Mononuclear cell (primary cell): Measurements from ENCODE around the gene DPP6. TPM values are rescaled to one million over a fixed set of nuclear protein-coding genes. Genes with fewer than 3 reads are reported as not detected.

Experiments
- H3K27me3 ChIP-seq: 2 replicates; pipeline ENCODE4 v1.6.0; 2011; ENCODE audit warnings: low read length, control low read depth; ENCODE audit not compliant: insufficient read depth
- H3K4me1 ChIP-seq: 2 replicates; pipeline ENCODE4 v1.5.1; 2011; ENCODE audit warnings: mild to moderate bottlenecking, low read length, control low read depth; ENCODE audit not compliant: insufficient read depth
- H3K4me3 ChIP-seq: 2 replicates; pipeline ENCODE4 v1.5.1; 2011; ENCODE audit warnings: mild to moderate bottlenecking, low read length, moderate library complexity
- H3K9me3 ChIP-seq: 2 replicates; pipeline ENCODE4 v1.5.1; 2011; ENCODE audit warnings: low read depth, mild to moderate bottlenecking, control low read depth, low read length
- total RNA-seq: library from RNA; depleted of rRNA; stranded (reverse); fragments of >200 nt; gene quantifications from one replicate; pipeline ENCODE4 v1.2.3, GENCODE V29; 2012

DPP6 gene
- total RNA-seq, 1 donor = not detected

DNA sequence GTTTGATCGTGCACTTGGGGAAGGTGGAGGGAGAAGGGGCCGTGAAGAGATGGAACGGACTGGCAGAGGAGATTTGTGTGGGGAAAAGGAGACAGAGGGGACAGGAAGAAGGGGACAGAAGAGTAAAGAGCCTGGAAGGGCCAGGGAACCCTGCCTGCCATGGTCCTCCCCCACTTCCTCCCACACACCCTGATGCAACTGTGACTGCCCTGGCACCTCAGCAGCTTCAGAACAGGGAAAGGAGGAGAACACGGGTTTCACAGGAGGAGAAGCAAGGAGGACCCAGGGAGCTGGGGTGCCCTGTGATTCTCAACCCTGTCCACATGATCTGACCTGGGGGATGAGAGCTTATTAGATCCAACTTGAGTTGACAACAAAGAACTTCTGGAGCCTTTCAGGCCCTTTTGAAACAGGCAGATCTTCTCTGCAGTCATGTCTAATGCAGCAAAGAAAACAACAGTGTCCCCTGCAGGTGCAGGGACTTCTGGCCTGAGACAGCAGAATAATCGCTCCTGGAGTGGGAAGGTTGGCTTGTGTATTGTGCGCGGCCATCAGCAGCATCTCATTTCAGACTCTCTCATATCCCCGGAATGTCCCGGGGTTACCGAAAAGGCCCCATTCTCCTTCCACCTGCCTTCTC lies 529.2 kb downstream of the DPP6 start:
- Histone ChIP-seq H3K4me1 (no peaks in the 10 kb centered on the region), H3K4me3 (no peak overlapping the region), H3K27me3 (no peaks in the 10 kb centered on the region), H3K9me3 (no peaks in the 10 kb centered on the region)

DNA sequence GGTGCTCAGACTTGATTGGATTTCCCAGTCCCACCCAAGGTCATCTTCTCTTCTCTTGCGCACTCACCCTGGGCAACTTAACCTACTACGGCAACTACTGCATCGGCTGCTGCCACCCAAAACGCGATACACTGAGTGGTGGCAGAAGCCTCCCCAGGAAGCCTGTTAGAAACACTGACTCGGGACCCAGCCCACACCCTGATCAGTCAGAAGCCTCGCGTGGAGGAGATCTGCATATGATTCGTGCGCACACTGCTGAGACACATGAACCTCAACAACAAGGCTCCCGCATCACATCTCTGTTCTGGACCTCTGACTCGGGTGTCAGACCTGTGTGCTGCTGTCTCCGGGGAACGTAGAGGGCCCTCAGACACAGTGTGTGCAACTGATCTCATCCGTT lies 531.3 kb downstream of the DPP6 start:
- no peaks in the 10 kb centered on the region for H3K4me1 ChIP-seq
- H3K9me3 ChIP-seq = no peaks in the 10 kb centered on the region
- no peak overlapping the region for H3K4me3 ChIP-seq
- no peaks in the 10 kb centered on the region for H3K27me3 ChIP-seq

DNA sequence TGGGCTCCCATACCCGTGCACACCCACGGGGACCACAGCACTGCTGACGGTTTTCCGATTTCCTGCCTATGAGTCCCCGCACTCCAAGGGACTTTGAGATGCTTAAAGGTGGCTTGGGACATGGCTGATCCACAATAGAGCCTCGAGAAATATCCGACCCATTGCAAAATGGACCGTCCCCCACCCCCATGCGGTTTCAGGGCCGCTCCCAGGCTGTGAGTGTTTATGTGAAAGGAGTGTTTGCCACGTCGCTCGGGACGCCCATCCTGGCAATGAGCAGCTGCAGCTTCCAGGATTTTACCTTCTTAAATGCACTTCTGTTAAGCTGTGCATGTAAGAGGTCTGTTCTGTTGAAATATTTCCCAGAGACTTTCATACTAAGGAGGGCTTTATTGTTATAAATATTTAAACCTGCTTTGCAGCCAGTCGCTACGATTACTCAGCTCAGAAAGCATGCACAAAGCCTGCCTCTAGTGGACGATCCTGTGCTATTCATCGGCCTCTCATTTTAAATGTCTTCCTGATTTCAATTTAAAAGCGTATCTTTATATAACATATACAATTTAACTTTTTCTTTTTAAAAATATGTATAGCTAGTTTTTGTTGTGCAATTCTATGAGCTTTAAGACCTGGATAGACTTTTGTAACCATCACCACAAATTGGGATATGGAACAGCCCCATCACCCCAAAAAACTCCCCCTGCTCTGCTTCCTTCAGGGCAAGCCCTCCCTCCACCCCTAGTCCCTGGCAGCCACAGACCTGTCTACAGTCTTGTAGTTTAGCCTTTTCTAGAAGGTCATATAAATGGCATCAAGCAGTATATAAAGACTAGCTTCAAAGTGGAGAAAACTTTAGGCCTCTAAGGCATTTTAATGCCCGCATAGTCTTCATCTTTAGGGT lies 532.4 kb downstream of the DPP6 start:
- Histone ChIP-seq H3K4me3 (no peak overlapping the region), H3K4me1 (no peaks in the 10 kb centered on the region), H3K27me3 (no peaks in the 10 kb centered on the region), H3K9me3 (no peaks in the 10 kb centered on the region)

DNA sequence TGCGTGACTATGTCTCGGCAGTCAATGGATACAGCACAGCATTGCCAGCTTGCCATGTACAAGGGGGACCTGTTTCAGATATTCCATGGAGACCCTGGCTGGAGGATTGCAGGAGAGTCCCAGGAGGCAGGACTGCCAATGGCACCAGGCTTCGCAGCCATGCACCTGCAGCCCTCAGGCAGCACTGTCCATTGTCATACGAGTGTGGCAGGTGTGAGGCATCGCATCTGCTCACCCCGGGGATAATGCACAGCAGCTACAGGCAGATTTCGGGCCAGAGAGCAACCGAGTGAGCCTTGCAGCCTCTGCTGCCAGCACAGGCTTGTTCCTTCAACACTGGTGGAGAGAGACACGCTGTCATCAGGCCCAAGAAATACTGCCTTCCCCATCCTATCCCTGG lies 535.6 kb downstream of the DPP6 start:
- H3K9me3 ChIP-seq = no peaks in the 10 kb centered on the region
- no peaks in the 10 kb centered on the region for H3K4me1 ChIP-seq
- no peak overlapping the region for H3K4me3 ChIP-seq
- H3K27me3 ChIP-seq = no peaks in the 10 kb centered on the region

DNA sequence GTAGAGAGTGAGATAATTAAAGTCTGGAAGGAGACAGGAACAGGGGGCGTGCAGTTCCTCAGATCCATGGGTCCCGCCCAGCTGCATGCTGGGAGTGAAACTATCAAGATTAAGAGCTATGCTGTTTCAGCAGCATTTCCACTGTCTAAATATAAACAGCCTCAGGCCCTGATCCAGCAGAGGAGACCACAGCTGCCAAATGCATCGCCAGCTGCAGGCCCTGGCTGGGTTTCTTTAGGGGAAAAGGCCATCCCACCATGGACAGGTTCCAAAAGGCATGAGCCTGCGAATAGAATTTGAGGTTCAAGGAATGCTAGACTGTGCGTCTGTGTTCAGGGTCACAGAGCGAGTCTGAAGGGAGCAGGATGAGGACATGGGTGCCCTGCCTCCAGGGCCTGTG lies 539.3 kb downstream of the DPP6 start:
- no peaks in the 10 kb centered on the region for H3K27me3 ChIP-seq
- H3K9me3 ChIP-seq = no peaks in the 10 kb centered on the region
- no peak overlapping the region for H3K4me3 ChIP-seq
- H3K4me1 ChIP-seq = no peaks in the 10 kb centered on the region

DNA sequence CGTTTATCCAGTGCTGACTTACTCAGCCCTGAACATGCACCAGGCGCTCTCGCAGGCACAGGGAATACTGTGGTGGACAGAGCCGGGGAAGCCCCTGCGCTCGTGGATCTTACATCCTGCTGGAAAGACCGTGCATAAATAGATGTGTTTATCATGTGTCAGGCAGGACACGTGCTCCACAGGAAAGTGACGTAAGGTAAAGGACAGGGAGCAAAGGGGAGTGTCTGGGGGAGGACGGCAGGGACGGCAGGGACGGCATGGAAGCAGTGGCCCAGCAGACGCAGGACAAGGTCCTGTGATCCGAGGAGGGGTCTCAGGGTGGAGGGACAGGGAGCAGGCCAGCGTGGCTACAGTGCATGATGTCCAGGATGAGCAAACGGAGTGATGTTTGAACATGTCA lies 540.2 kb downstream of the DPP6 start:
- no peaks in the 10 kb centered on the region for H3K9me3 ChIP-seq
- no peaks in the 10 kb centered on the region for H3K4me1 ChIP-seq
- H3K4me3 ChIP-seq = no peak overlapping the region
- H3K27me3 ChIP-seq = no peaks in the 10 kb centered on the region

DNA sequence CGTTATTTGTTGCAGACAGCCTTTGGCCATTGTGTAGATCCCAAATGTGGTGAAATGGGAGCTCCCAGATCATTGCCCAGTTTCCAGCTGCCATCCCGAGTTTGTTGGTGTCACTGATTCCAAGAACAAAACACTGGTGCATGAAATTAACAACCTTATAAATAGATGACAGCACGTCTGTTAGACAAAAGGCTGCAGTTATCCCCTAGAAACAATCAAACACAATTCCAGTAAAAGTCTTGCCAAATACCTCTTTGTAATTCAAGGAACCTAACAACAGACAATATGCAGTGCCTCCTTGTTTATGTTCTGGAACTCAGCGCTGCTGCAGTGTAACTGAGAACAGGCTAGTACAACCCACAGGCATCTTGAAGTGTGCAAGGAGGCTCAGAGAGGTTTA lies 546.2 kb downstream of the DPP6 start:
- Histone ChIP-seq H3K4me3 (no peak overlapping the region), H3K9me3 (no peaks in the 10 kb centered on the region), H3K27me3 (no peaks in the 10 kb centered on the region), H3K4me1 (no peaks in the 10 kb centered on the region)

DNA sequence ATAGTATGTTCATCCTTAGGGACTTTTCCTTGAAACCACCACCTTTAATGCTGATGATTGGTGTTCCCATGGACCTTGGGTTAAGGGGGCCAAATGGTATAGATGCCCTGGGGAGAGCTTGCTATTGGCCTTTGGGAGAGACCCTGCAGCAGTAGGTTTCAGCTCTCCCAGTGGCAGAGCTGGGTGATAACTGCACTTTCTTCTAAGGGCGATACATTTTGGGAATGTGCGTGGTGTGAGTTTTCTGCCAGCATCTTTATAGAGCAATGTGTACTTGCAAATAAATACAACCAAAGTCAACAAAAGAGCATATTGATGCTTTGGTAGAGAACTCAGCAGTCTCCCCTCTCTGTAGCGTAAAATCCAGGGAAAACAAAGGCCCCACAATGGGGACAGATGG lies 546.7 kb downstream of the DPP6 start:
- Histone ChIP-seq H3K27me3 (no peaks in the 10 kb centered on the region), H3K9me3 (no peaks in the 10 kb centered on the region), H3K4me3 (no peak overlapping the region), H3K4me1 (no peaks in the 10 kb centered on the region)

DNA sequence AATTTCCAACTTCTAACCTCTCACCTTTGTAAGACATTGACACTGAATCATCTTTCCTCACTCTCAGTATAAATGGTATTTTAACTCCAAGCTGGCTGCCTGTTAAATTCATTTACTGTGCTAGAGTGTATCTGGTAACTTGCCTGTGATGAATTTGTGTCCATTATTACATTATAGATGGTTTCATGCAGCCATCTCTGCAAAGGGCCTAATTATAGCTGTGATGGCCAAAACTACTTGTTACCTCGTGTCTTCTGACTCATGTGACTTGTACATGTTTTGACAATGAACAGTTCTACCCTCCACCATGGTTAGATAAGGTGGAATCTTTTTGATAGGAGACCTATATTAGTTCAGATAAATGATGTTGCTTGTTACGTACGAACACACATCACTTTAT lies 558.7 kb downstream of the DPP6 start:
- Histone ChIP-seq H3K27me3 (no peaks in the 10 kb centered on the region), H3K4me1 (no peaks in the 10 kb centered on the region), H3K9me3 (no peaks in the 10 kb centered on the region), H3K4me3 (no peak overlapping the region)

DNA sequence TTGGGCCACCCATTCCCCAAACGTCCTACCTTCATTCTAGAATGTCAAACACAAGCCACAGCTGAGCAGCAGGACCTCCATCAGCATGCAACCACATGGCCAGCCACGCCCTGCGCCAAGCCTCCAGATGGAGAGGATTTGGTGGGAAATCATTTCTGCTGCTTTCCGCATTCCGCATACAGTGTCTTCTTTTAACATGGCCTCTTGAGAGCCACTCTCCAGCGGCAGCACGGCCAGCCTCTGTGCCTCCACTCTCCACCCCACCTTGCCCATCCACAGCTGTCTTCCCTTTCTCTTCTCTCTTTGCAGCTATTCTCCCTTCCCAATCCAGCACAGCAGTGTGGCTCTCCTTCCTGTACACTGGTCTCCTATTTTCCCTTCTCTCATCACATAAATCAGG lies 561.6 kb downstream of the DPP6 start:
- no peak overlapping the region for H3K4me3 ChIP-seq
- no peaks in the 10 kb centered on the region for H3K4me1 ChIP-seq
- H3K27me3 ChIP-seq = no peaks in the 10 kb centered on the region
- H3K9me3 ChIP-seq = no peaks in the 10 kb centered on the region

DNA sequence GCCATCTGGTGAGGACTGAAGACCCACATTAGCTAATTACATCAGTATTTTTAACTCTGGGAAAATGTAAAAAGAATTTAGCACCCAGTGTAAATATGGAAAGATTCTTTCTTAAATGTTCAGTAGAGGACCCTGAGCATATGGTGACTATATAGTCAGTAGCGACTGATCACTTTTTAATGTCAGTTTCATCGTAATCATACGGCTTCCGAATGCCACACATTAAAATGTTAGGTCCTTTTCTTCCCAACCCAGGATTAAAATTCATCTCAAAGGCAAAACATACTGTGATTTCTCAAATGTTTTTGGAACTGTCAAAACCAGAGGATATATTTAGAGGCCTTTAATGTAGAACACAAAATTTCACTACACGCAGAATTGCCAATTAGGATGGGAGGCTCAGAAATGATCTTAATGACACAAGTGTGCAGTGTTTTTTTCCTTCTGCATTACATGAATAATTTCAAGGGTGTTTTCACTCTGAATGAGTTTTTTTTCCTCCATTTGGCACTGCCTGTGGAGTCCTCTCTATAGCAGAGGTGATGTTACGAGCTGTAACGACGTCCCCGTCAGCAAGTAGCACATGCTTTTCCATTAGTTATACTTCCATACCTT lies 568.0 kb downstream of the DPP6 start:
- no peaks in the 10 kb centered on the region for H3K9me3 ChIP-seq
- no peaks in the 10 kb centered on the region for H3K27me3 ChIP-seq
- no peak overlapping the region for H3K4me3 ChIP-seq
- H3K4me1 ChIP-seq = no peaks in the 10 kb centered on the region

DNA sequence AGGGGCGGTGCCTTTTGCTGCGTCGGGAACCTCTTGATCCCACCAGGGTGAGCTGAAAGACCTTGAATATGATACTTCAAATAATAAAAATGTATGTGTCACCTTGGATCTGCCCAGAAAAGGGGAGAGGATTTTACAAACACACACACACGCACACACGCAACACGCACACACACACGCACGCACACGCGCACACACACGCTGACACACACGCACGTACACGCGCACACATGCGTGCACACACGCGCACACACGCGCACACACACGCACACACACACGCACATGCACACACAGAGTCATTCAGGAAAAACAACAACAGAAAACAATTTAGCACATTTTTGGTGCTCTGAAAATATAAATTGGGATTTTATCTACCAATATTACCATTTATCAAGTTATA lies 571.2 kb downstream of the DPP6 start:
- no peaks in the 10 kb centered on the region for H3K27me3 ChIP-seq
- H3K4me1 ChIP-seq = no peaks in the 10 kb centered on the region
- H3K4me3 ChIP-seq = no peak overlapping the region
- H3K9me3 ChIP-seq = no peaks in the 10 kb centered on the region

DNA sequence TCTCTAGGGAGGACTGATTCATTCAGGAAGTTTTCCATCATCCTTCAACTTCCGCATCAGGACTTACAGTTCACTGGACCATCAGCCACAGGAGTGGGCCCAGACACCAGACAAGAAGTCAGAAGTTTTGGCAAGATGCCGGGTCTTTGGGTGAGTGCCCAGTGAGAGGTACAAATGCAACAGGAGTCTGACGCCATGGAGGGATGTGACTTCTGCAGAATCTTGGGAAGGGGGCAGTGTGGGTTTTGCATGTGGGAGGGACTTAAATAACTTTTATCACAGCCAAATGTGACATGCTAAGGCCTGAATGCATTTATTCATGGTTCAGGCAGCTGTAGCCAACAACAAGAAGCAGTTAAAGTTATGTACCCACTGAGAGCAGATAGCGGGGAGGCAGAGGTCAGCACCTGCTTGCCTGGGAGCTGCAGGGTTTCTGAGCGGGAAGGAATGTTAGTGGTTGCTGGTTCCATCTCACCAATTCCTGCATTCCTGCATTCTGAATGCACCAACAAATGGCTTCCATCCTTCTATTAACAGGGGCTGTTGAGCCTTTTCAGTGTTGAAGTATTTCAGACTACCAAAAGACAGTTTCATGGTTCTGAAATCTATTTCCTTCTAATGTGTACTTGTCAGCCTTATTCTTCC lies 575.6 kb downstream of the DPP6 start:
- Histone ChIP-seq H3K4me1 (no peaks in the 10 kb centered on the region), H3K27me3 (no peaks in the 10 kb centered on the region), H3K4me3 (no peak overlapping the region), H3K9me3 (no peaks in the 10 kb centered on the region)

DNA sequence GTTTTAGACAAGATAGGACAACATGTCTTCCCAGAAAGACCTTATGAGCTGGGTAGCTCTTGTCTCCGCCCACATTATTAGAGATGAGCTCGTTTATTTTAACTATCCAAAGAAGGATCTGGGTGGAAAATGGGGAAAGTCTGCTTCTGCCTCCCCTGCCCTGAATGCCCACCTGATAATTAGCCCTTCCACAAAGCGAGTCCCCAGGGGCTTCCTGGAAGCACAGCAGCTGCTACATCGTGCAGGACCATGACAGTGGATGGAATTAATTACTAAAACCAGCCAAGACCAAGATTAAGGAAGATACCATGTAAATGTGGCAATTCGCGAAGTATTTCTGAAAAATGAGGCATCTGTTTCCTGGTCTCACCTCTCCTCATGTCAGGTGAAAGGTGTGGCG lies 576.4 kb downstream of the DPP6 start:
- Histone ChIP-seq H3K27me3 (no peaks in the 10 kb centered on the region), H3K4me1 (no peaks in the 10 kb centered on the region)

DNA sequence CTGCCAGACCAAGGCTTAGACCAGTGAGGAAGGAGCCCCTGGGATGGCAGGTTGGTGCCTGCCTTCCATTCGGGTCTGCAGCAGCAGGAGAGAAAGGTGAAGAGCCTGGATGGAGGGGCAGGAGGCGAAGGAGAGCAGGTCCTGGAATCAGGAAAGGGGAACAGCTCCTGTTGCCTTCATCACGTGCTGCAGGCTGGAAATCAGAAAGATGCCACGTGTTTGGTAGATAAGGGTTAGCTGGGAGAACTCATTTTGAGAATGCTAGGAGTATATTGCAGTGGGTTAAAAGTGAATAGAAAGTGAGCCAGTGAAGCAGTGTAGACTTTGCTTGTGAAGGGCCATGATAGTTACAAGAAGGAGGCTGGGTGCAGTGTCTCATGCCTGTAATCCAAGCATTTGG lies 579.0 kb downstream of the DPP6 start:
- Histone ChIP-seq H3K4me3 (no peak overlapping the region), H3K9me3 (no peaks in the 10 kb centered on the region), H3K27me3 (no peaks in the 10 kb centered on the region), H3K4me1 (no peaks in the 10 kb centered on the region)

More for the DNA sequence above, 576.4 kb downstream of the DPP6 start:
- Histone ChIP-seq H3K4me3 (no peak overlapping the region), H3K9me3 (no peaks in the 10 kb centered on the region)
